ENCODE measurements around the gene PCGF3.

The PCGF3 gene

GRCh38 chr4:683982-684622, 21.5 kb upstream of the PCGF3 start:
- TF ChIP-seq POLR2AphosphoS5 (IDR thresholded peaks at IDR 0.05; ENCODE audit: low read depth, low read length) (no peak), TAF1 (IDR thresholded peaks at IDR 0.05; ENCODE audit: borderline replicate concordance, insufficient read depth, low read length) (no peak), FOXP2 (optimal IDR thresholded peaks at IDR 0.05; ENCODE audit: borderline replicate concordance, extremely low read depth, extremely low read length, insufficient read depth) (no peak), SIN3A (IDR thresholded peaks at IDR 0.05; ENCODE audit: borderline replicate concordance, insufficient read depth, low read length) (no peak), REST (IDR thresholded peaks at IDR 0.05; ENCODE audit: insufficient read depth in 1 of 2, low read depth in 2 of 2, low read length in 2 of 2) (no peak)

GRCh38 chr4:684623-685327, 20.9 kb upstream of the PCGF3 start:
- no peak for TF ChIP-seq REST (IDR thresholded peaks at IDR 0.05; ENCODE audit: insufficient read depth in 1 of 2, low read depth in 2 of 2, low read length in 2 of 2)
- no peak for TF ChIP-seq FOXP2 (optimal IDR thresholded peaks at IDR 0.05; ENCODE audit: borderline replicate concordance, extremely low read depth, extremely low read length, insufficient read depth)
- no peak for TF ChIP-seq TAF1 (IDR thresholded peaks at IDR 0.05; ENCODE audit: borderline replicate concordance, insufficient read depth, low read length)
- no peak for TF ChIP-seq POLR2AphosphoS5 (IDR thresholded peaks at IDR 0.05; ENCODE audit: low read depth, low read length)
- no peak for TF ChIP-seq SIN3A (IDR thresholded peaks at IDR 0.05; ENCODE audit: borderline replicate concordance, insufficient read depth, low read length)

- TF ChIP-seq SIN3A (IDR thresholded peaks at IDR 0.05; ENCODE audit: borderline replicate concordance, insufficient read depth, low read length) = no peak
- no peak for TF ChIP-seq REST (IDR thresholded peaks at IDR 0.05; ENCODE audit: insufficient read depth in 1 of 2, low read depth in 2 of 2, low read length in 2 of 2)
- no peak for TF ChIP-seq TAF1 (IDR thresholded peaks at IDR 0.05; ENCODE audit: borderline replicate concordance, insufficient read depth, low read length)
- no peak for TF ChIP-seq POLR2AphosphoS5 (IDR thresholded peaks at IDR 0.05; ENCODE audit: low read depth, low read length)
- no peak for TF ChIP-seq FOXP2 (optimal IDR thresholded peaks at IDR 0.05; ENCODE audit: borderline replicate concordance, extremely low read depth, extremely low read length, insufficient read depth)
These were observed 19.8 kb upstream of the PCGF3 start for GRCh38 chr4:685679-686412.

GRCh38 chr4:686413-687040, 19.1 kb upstream of the PCGF3 start:
- TF ChIP-seq TAF1 (IDR thresholded peaks at IDR 0.05; ENCODE audit: borderline replicate concordance, insufficient read depth, low read length) (no peak), SIN3A (IDR thresholded peaks at IDR 0.05; ENCODE audit: borderline replicate concordance, insufficient read depth, low read length) (no peak), POLR2AphosphoS5 (IDR thresholded peaks at IDR 0.05; ENCODE audit: low read depth, low read length) (no peak), REST (IDR thresholded peaks at IDR 0.05; ENCODE audit: insufficient read depth in 1 of 2, low read depth in 2 of 2, low read length in 2 of 2) (no peak), FOXP2 (optimal IDR thresholded peaks at IDR 0.05; ENCODE audit: borderline replicate concordance, extremely low read depth, extremely low read length, insufficient read depth) (no peak)
